MCF 10A (cell line): ENCODE measurements around the gene FMNL2. TPM values are rescaled to one million over a fixed set of nuclear protein-coding genes. Genes with fewer than 3 reads are reported as not detected.

Experiments
- BruUV-seq: library from RNA; stranded (reverse); fragments of 400-500 nt; replicated peaks from 2 replicates; lab custom pipeline; 2021; lab: Mats Ljungman, UMichigan
- CTCF ChIA-PET: fragments of 300-600 bp; sonication (Branson Sonifier 250); formaldehyde crosslinking; extraction: SDS; loops from one replicate; lab custom pipeline; 2021; ENCODE audit warnings: antibody characterized with exemption, inconsistent platforms; lab: Yijun Ruan, JAX
- POLR2A ChIA-PET: fragments of 300-600, 350-650 bp; sonication (Branson Sonifier 250); formaldehyde crosslinking; extraction: SDS; loops from one replicate; lab custom pipeline; 2020; ENCODE audit warnings: antibody characterized with exemption, inconsistent platforms; lab: Yijun Ruan, JAX
- DNase-seq: peaks from one replicate; pipeline ENCODE4 v3.0.0-alpha.2; 2018; ENCODE audit not compliant: unreplicated experiment
- H3K27ac Mint-ChIP-seq: one replicate; pipeline ENCODE4 v1.8.0; 2022; ENCODE audit warnings: mild to moderate bottlenecking, low read depth, mixed read lengths; ENCODE audit not compliant: unreplicated experiment
- H3K27me3 Mint-ChIP-seq: one replicate; pipeline ENCODE4 v1.8.0; 2022; ENCODE audit warnings: mixed read lengths; ENCODE audit not compliant: insufficient read depth, unreplicated experiment
- H3K36me3 Mint-ChIP-seq: one replicate; pipeline ENCODE4 v1.8.0; 2022; ENCODE audit warnings: mild to moderate bottlenecking, moderate library complexity, mixed read lengths; ENCODE audit not compliant: insufficient read depth, unreplicated experiment
- H3K4me1 Mint-ChIP-seq: one replicate; pipeline ENCODE4 v1.8.0; 2022; ENCODE audit warnings: mixed read lengths; ENCODE audit not compliant: insufficient read depth, unreplicated experiment
- H3K4me3 Mint-ChIP-seq: one replicate; pipeline ENCODE4 v1.8.0; 2022; ENCODE audit warnings: mild to moderate bottlenecking, moderate library complexity, mixed read lengths; ENCODE audit not compliant: unreplicated experiment
- H3K9me3 Mint-ChIP-seq: one replicate; pipeline ENCODE4 v1.8.0; 2022; ENCODE audit warnings: mixed read lengths; ENCODE audit not compliant: unreplicated experiment
- intact Hi-C: fragments of 100-400 bp; cut with micrococcal nuclease; formaldehyde crosslinking; loops from 2 replicates; pipeline ENCODE4 v1.14.1; 2022
- total RNA-seq: library from RNA; stranded (reverse); gene quantifications from 2 replicates; pipeline ENCODE4 v1.2.3, GENCODE V29; 2022
- TF ChIP-seq, protein P1 (sequence below): fragments of 200-600 bp; IDR thresholded peaks from one replicate; pipeline ENCODE4 v1.8.0; 2022; ENCODE audit warnings: antibody characterized with exemption, mild to moderate bottlenecking; ENCODE audit not compliant: unreplicated experiment

Gene FMNL2
- total RNA-seq, 1 experiment from 2014 or later: 76.5 TPM

DNA sequence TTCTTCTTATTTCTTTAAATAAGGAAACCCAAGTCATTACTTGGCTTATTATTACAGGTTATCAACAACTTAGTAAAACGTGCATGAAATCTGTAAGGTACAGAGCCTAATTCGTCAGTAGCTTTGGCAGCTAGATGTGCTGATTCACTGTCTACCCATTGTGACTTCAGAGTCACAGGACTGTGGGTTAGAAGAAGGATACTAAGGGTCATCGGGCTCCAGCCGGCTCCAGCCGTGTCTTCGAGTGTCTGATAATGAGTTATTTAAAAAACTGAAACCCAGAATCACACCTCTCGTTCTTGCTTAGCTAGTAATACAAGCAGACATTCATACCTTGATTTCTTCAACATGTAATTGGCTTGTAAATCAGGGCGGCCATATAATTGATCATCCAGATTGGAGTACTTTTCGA lies 170.5 kb downstream of the FMNL2 start:
- peaks cover 47% of the 10 kb centered on the region for H3K4me1 Mint-ChIP-seq
- intact Hi-C loops: loop anchor here (5.0 kb wide), 2 partner anchors 38 to 67 kb away; no protein-coding TSS in a partner anchor
- TF ChIP-seq, protein P1, sequence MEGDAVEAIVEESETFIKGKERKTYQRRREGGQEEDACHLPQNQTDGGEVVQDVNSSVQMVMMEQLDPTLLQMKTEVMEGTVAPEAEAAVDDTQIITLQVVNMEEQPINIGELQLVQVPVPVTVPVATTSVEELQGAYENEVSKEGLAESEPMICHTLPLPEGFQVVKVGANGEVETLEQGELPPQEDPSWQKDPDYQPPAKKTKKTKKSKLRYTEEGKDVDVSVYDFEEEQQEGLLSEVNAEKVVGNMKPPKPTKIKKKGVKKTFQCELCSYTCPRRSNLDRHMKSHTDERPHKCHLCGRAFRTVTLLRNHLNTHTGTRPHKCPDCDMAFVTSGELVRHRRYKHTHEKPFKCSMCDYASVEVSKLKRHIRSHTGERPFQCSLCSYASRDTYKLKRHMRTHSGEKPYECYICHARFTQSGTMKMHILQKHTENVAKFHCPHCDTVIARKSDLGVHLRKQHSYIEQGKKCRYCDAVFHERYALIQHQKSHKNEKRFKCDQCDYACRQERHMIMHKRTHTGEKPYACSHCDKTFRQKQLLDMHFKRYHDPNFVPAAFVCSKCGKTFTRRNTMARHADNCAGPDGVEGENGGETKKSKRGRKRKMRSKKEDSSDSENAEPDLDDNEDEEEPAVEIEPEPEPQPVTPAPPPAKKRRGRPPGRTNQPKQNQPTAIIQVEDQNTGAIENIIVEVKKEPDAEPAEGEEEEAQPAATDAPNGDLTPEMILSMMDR: no peak
- no TSS peak for BruUV-seq
- ChIA-PET POLR2A (interaction anchor here (0.8 to 5.5 kb wide), 12 partner anchors 8 to 170 kb away, joined by 3 to 63 read pairs (median 6); partner anchors contain the start of gene FMNL2), CTCF (interaction anchor here (0.6 to 1.2 kb wide), 5 partner anchors 31 to 121 kb away, joined by 3 to 5 read pairs (median 3); no protein-coding TSS in a partner anchor)
- peaks cover 14% of the 10 kb centered on the region for H3K9me3 Mint-ChIP-seq
- H3K4me3 Mint-ChIP-seq: peak overlapping the region; percentile 58
- peak; percentile 77 for DNase-seq
- H3K27ac Mint-ChIP-seq: peak overlapping the region; percentile 91
- H3K27me3 Mint-ChIP-seq: no peaks in the 10 kb centered on the region
- H3K36me3 Mint-ChIP-seq: peaks cover 18% of the 10 kb centered on the region

DNA sequence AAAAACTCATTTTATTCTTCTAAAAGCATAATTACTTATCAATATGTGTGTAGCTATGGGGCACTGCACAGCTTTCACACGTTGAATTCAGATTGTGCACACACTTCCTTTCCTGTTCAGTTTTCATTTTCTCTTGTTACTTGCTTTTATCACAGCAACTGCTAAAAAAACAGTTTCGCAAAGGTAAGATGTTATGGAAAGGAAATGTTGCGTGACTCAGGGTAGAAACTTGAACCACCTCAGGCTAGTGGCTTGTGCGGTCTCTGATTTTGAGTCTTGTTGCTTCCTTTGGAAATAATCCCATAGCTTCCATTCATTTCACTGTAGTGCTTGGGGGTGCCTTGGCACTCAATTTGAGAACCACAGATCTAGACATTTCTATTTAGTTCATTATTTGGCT lies 171.9 kb downstream of the FMNL2 start:
- POLR2A ChIA-PET: interaction anchor here (0.7 to 5.5 kb wide), 20 partner anchors 9 to 478 kb away, joined by 3 to 63 read pairs (median 4); partner anchors contain the start of genes FMNL2 and PRPF40A
- peaks cover 10% of the 10 kb centered on the region for H3K36me3 Mint-ChIP-seq
- peak overlapping the region; percentile 91 for H3K27ac Mint-ChIP-seq
- DNase-seq: peak; percentile 90
- intact Hi-C loops: loop anchor here (5.0 kb wide), 2 partner anchors 40 to 65 kb away; no protein-coding TSS in a partner anchor
- peaks cover 14% of the 10 kb centered on the region for H3K9me3 Mint-ChIP-seq
- no peaks in the 10 kb centered on the region for H3K27me3 Mint-ChIP-seq
- TF ChIP-seq, protein P1: no peak
- CTCF ChIA-PET: interaction anchor here (0.6 to 1.6 kb wide), 7 partner anchors 18 to 129 kb away, joined by 3 to 8 read pairs (median 3); no protein-coding TSS in a partner anchor
- peaks cover 54% of the 10 kb centered on the region for H3K4me1 Mint-ChIP-seq
- no TSS peak for BruUV-seq
- H3K4me3 Mint-ChIP-seq: peak overlapping the region; percentile 46

DNA sequence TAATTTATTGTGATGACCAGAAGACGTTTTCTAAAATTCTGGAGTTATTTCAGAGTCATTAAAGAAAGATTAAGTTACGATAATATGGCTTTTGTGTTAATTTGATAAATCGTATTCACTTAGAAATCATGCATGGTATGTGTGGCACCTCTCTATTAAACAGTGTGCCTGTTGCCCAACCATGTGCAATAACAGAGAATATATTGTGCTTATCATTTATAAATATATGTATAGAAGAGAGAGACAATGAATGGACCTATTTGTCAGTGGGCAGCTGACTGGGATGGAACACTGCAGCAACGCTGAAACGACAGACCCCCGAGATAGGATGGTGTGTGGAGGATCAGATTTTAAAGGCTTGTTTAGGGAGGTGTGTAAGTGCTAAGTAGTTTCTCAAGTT lies 172.9 kb downstream of the FMNL2 start:
- Mint-ChIP-seq H3K27me3 (no peaks in the 10 kb centered on the region), H3K9me3 (peaks cover 8% of the 10 kb centered on the region), H3K27ac (peak overlapping the region; percentile 91), H3K36me3 (peaks cover 6% of the 10 kb centered on the region), H3K4me1 (peaks cover 47% of the 10 kb centered on the region), H3K4me3 (no peak overlapping the region)
- intact Hi-C loops: loop anchor here (5.0 kb wide), 2 partner anchors 41 to 64 kb away; no protein-coding TSS in a partner anchor
- ChIA-PET POLR2A (interaction anchor here (0.9 to 5.5 kb wide), 12 partner anchors 10 to 172 kb away, joined by 3 to 63 read pairs (median 8); partner anchors contain the start of gene FMNL2), CTCF (interaction anchor here (0.6 to 1.6 kb wide), 4 partner anchors 17 to 733 kb away, joined by 3 to 8 read pairs (median 3); no protein-coding TSS in a partner anchor)
- no TSS peak for BruUV-seq
- TF ChIP-seq, protein P1: no peak
- no peak for DNase-seq

DNA sequence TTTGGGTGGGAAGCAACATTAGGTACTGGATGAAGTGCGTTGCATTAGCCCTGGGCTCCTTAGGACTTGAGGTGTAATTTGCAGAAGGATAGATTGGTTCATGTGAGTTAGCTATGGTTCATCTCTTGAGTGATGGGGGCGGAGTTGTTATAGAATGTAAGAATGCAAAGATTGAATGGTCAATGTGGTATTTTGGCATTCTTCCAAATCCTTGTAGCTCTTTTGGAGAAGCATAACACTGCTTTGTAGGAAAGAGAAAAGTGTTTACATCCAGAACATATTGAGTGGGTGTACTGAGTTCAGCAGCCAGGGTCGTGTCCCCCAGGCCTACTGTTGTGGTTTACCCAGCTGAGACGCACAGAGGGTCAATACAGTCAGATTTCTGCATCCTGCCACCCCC lies 173.5 kb downstream of the FMNL2 start:
- Mint-ChIP-seq H3K4me1 (peaks cover 47% of the 10 kb centered on the region), H3K27me3 (no peaks in the 10 kb centered on the region), H3K27ac (peak overlapping the region; percentile 91), H3K4me3 (no peak overlapping the region), H3K36me3 (peaks cover under 1% of the 10 kb centered on the region), H3K9me3 (peaks cover 3% of the 10 kb centered on the region)
- CTCF ChIA-PET: interaction anchor here (0.6 kb wide), 1 partner anchor 734 kb away, joined by 3 read pairs; no protein-coding TSS in a partner anchor
- POLR2A ChIA-PET: interaction anchor here (1.0 to 5.5 kb wide), 8 partner anchors 10 to 173 kb away, joined by 3 to 63 read pairs (median 9); partner anchors contain the start of gene FMNL2
- DNase-seq: peak; percentile 66
- TF ChIP-seq, protein P1: no peak
- intact Hi-C loops: loop anchor here (5.0 kb wide), 2 partner anchors 41 to 64 kb away; no protein-coding TSS in a partner anchor
- no TSS peak for BruUV-seq
